Neural progenitor cell (in vitro differentiated cells): ENCODE measurements around the gene PHACTR2.

Source experiments
- CTCF ChIP-seq: fragments of 200-600 bp; sonication (generic); IDR thresholded peaks from 2 replicates; pipeline ENCODE4 v1.5.1; 2017; ENCODE audit warnings: antibody characterized with exemption, mild to moderate bottlenecking
- EZH2phosphoT487 ChIP-seq: fragments of 200-600 bp; sonication (generic); IDR thresholded peaks from 2 replicates; pipeline ENCODE4 v1.6.1; 2017; ENCODE audit warnings: antibody characterized with exemption

DNA sequence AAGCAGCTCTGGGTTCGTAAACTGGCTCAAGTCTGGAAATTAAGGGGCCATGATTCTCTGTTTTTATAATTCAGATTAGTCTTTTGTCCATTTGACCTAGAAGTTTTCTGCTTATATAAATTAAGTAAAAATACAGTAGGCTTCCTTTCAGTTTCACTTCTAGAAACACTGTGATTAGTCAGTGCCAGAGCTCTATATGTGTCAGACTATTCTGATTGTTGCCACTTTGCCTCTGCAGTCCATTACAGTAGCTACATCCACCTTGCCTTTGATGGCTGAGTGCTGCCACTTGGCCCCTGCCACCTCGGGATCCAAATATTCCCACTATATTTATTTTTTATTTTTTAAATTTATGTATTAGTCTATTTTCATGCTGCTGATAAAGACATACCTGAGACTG lies 194.4 kb downstream of the PHACTR2 start:
- TF ChIP-seq CTCF (no peak), EZH2phosphoT487 (no peak)
